Smooth muscle cell (in vitro differentiated cells): ENCODE data around the gene AFF2. TPM values are rescaled to one million over a fixed set of nuclear protein-coding genes. Genes with fewer than 3 reads are reported as not detected.

Experiments
- DNase-seq: peaks from one replicate; lab custom pipeline; 2025; ENCODE audit not compliant: unreplicated experiment; lab: John Stamatoyannopoulos, UW
- H2AFZ ChIP-seq: fragments of 200-600 bp; sonication (generic); 2 replicates; pipeline ENCODE4 v1.6.0; 2016; ENCODE audit warnings: antibody characterized with exemption, low read depth, mild to moderate bottlenecking
- H3F3A ChIP-seq: fragments of 200-600 bp; sonication (generic); 2 replicates; pipeline ENCODE4 v1.6.0; 2017; ENCODE audit warnings: antibody characterized with exemption, low read depth
- H3K27ac ChIP-seq: fragments of 200-600 bp; sonication (generic); 2 replicates; pipeline ENCODE4 v1.5.1; 2016; ENCODE audit warnings: low read depth, mild to moderate bottlenecking
- H3K27me3 ChIP-seq: fragments of 200-600 bp; sonication (generic); 2 replicates; pipeline ENCODE4 v1.6.1; 2016; ENCODE audit warnings: low read depth, mild to moderate bottlenecking
- H3K36me3 ChIP-seq: fragments of 200-600 bp; sonication (generic); 2 replicates; pipeline ENCODE4 v1.5.1; 2016; ENCODE audit warnings: low read depth
- H3K4me1 ChIP-seq: fragments of 200-600 bp; sonication (generic); 2 replicates; pipeline ENCODE4 v1.5.1; 2016; ENCODE audit warnings: low read depth
- H3K4me2 ChIP-seq: fragments of 200-600 bp; sonication (generic); 2 replicates; pipeline ENCODE4 v1.6.0; 2016; ENCODE audit warnings: mild to moderate bottlenecking
- H3K4me3 ChIP-seq: fragments of 200-600 bp; sonication (generic); 2 replicates; pipeline ENCODE4 v1.5.1; 2016; ENCODE audit warnings: mild to moderate bottlenecking
- H3K79me2 ChIP-seq: fragments of 200-600 bp; sonication (generic); 2 replicates; pipeline ENCODE4 v1.6.0; 2016; ENCODE audit warnings: low read depth, mild to moderate bottlenecking
- H3K9ac ChIP-seq: fragments of 200-600 bp; sonication (generic); 2 replicates; pipeline ENCODE4 v1.6.0; 2016; ENCODE audit warnings: low read depth
- H3K9me3 ChIP-seq: fragments of 200-600 bp; sonication (generic); replicated peaks from 2 replicates; pipeline ENCODE4 v1.5.1; 2016; ENCODE audit warnings: low read depth
- H4K20me1 ChIP-seq: fragments of 200-600 bp; sonication (generic); 2 replicates; pipeline ENCODE4 v1.6.0; 2016; ENCODE audit warnings: low read depth
- WGBS: methylation state at CpG from one replicate; pipeline ENCODE4 v1.1.7; 2016; ENCODE audit warnings: low lambda C conversion rate; 5-methylcytosine and 5-hydroxymethylcytosine counted together
- polyA plus RNA-seq: library from polyadenylated mRNA; unstranded; fragments of >200 nt; fragmentation: Nextera tagmentation; extraction: Ambion mirVana; gene quantifications from 2 replicates; pipeline ENCODE4 v1.2.1, GENCODE V29; 2016
- total RNA-seq: library from RNA; depleted of rRNA; stranded (reverse); fragments of >200 nt; gene quantifications from 2 replicates; pipeline ENCODE4 v1.2.3, GENCODE V29; 2014
- TF ChIP-seq, protein P1 (sequence below): fragments of 200-600 bp; sonication (generic); IDR thresholded peaks from 2 replicates; pipeline ENCODE4 v1.5.1; 2017; ENCODE audit warnings: borderline replicate concordance, mild to moderate bottlenecking, antibody characterized with exemption; ENCODE audit not compliant: insufficient read depth, poor library complexity, severe bottlenecking

Gene AFF2
- total and polyA plus RNA-seq, 2 experiments from 2014 or later = 0.57 to 3.6 TPM

DNA sequence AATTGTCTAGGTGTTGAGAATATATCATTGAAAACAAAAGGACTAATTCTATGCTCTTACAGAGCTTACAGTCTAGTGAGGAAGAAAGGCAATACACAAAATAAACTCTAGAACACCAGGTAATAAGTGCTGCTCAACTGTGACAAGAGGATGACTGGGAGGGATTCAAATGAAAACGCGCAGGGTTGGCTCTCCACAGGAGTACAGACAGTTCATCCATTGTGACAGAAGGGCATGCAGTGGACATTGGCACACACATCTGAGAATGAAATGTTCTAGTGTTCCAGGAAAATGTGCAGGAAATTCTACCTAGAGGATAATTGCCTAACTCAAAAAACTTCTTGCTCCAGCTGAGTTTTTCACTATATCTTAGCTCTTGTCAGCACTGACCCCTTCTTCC, 512.7 kb downstream of the AFF2 start:
- TF ChIP-seq, protein P1, sequence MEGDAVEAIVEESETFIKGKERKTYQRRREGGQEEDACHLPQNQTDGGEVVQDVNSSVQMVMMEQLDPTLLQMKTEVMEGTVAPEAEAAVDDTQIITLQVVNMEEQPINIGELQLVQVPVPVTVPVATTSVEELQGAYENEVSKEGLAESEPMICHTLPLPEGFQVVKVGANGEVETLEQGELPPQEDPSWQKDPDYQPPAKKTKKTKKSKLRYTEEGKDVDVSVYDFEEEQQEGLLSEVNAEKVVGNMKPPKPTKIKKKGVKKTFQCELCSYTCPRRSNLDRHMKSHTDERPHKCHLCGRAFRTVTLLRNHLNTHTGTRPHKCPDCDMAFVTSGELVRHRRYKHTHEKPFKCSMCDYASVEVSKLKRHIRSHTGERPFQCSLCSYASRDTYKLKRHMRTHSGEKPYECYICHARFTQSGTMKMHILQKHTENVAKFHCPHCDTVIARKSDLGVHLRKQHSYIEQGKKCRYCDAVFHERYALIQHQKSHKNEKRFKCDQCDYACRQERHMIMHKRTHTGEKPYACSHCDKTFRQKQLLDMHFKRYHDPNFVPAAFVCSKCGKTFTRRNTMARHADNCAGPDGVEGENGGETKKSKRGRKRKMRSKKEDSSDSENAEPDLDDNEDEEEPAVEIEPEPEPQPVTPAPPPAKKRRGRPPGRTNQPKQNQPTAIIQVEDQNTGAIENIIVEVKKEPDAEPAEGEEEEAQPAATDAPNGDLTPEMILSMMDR = no peak
- no peak for DNase-seq
- no peak overlapping the region for H3K9ac ChIP-seq

DNA sequence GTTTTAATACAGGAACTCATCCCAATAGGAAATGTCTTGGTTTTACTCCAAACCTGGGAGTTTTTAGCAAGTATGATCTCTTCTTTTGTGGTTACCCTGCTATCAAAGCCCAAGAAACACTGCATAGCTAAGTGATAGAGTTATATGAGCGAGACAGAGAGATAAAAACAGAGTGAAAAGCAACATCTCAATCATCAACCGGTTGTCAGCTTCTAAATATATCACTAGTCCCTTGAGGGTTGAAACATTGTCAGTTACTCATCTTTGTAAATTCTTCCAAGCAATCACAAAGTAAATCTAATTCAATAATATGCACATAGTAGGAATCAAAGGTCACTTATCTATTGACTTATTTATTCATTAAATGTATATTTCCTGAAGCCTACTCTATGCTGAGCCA, 520.7 kb downstream of the AFF2 start:
- Histone ChIP-seq H3K9ac (no peak overlapping the region), H4K20me1 (no peaks in the 10 kb centered on the region), H3K4me1 (no peaks in the 10 kb centered on the region), H3K36me3 (no peaks in the 10 kb centered on the region), H3K9me3 (peaks cover 7% of the 10 kb centered on the region), H3K27me3 (no peaks in the 10 kb centered on the region), H3K27ac (no peak overlapping the region), H3F3A (no peaks in the 10 kb centered on the region), H3K4me3 (no peak overlapping the region), H2AFZ (no peak overlapping the region), H3K79me2 (no peaks in the 10 kb centered on the region), H3K4me2 (no peak overlapping the region)
- TF ChIP-seq, protein P1 = no peak
- WGBS = 55% methylated on average over 2 of the region's 2 CpGs
- no peak for DNase-seq

More for the DNA sequence above, 512.7 kb downstream of the AFF2 start:
- Histone ChIP-seq H3K4me2 (no peak overlapping the region), H3K79me2 (no peaks in the 10 kb centered on the region), H3K27me3 (no peaks in the 10 kb centered on the region), H2AFZ (no peak overlapping the region), H4K20me1 (no peaks in the 10 kb centered on the region), H3F3A (no peaks in the 10 kb centered on the region), H3K4me3 (no peak overlapping the region), H3K9me3 (no peaks in the 10 kb centered on the region), H3K36me3 (no peaks in the 10 kb centered on the region), H3K4me1 (no peaks in the 10 kb centered on the region), H3K27ac (no peak overlapping the region)
- WGBS = 98% methylated on average over 2 of the region's 2 CpGs

DNA sequence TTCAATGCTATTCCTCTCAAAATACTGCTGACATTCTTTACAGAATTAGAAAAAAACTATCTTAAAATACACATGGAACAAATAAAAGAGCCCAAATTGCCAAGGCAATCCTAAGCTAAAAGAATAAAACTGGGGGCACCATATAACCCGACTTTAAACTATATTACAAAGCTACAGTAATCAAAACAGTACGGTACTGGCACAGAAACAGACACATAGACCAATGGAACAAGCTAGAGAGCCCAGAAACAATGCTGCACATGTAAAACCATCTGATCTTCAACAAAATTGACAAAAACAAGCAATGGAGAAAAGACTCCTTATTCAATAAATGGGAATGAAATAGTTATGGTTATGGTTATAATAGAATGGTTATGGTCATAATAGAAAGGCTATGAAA, 522.1 kb downstream of the AFF2 start:
- no peaks in the 10 kb centered on the region for H3F3A ChIP-seq
- TF ChIP-seq, protein P1 = no peak
- 53% methylated on average over 2 of the region's 2 CpGs for WGBS

DNA sequence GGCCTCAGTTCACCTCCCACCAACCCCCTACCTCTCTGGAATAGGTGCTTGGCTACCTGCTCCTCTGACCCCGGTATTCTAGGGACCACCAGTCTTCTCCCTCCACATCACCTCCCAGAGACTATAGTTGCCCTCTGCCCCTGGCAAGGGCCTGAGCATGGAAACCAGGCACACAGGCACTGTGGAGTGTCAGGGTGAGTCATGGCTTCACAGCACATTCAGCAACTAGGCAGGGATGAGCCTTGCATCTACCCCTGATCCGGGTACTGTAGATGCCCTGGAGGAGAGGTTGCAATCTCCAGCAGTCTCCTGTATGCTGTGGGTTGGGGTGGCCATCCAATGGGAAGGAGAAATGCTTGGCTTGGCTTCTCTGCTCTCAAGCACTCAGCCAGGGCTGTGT, 532.0 kb downstream of the AFF2 start:
- H3F3A ChIP-seq = no peaks in the 10 kb centered on the region
- H3K9me3 ChIP-seq = no peaks in the 10 kb centered on the region
- H3K9ac ChIP-seq = no peak overlapping the region
- TF ChIP-seq, protein P1 = no peak
- H2AFZ ChIP-seq = no peak overlapping the region
- no peak overlapping the region for H3K27ac ChIP-seq
- no peaks in the 10 kb centered on the region for H3K79me2 ChIP-seq
- H3K4me2 ChIP-seq = no peak overlapping the region
- H4K20me1 ChIP-seq = no peaks in the 10 kb centered on the region
- H3K27me3 ChIP-seq = no peaks in the 10 kb centered on the region
- no peaks in the 10 kb centered on the region for H3K4me1 ChIP-seq
- WGBS = 74% methylated on average over 2 of the region's 2 CpGs
- H3K36me3 ChIP-seq = no peaks in the 10 kb centered on the region
- DNase-seq = no peak
- H3K4me3 ChIP-seq = no peak overlapping the region

More for the DNA sequence above, 522.1 kb downstream of the AFF2 start:
- H3K27me3 ChIP-seq = no peaks in the 10 kb centered on the region
- no peaks in the 10 kb centered on the region for H3K4me1 ChIP-seq
- H3K27ac ChIP-seq = no peak overlapping the region
- peaks cover 7% of the 10 kb centered on the region for H3K9me3 ChIP-seq
- H2AFZ ChIP-seq = no peak overlapping the region
- H3K79me2 ChIP-seq = no peaks in the 10 kb centered on the region
- no peak for DNase-seq
- H3K36me3 ChIP-seq = no peaks in the 10 kb centered on the region
- no peak overlapping the region for H3K4me2 ChIP-seq
- no peak overlapping the region for H3K4me3 ChIP-seq
- H4K20me1 ChIP-seq = no peaks in the 10 kb centered on the region
- no peak overlapping the region for H3K9ac ChIP-seq
